ENCODE results near the gene NUP210. TPM values are rescaled to one million over a fixed set of nuclear protein-coding genes. Genes with fewer than 3 reads are reported as not detected.

The NUP210 gene
- total and polyA plus RNA-seq, 2 of the 13 experiments (the other 11 are each of a cell fraction or from before 2014, with no cell fraction given): 31.6 to 35.2 TPM

GRCh38 chr3:13391308-13391707, 28.8 kb downstream of the NUP210 start (continued):
- TF ChIP-seq ZNF335 (CRISPR knock-in tag; IDR thresholded peaks at IDR 0.05) (no peak), SP1 (IDR thresholded peaks at IDR 0.05) (no peak), SP1 (CRISPR knock-in tag; IDR thresholded peaks at IDR 0.05) (no peak), GMEB1 (CRISPR knock-in tag; IDR thresholded peaks at IDR 0.05; ENCODE audit: borderline replicate concordance) (no peak), AFF4 (CRISPR knock-in tag; IDR thresholded peaks at IDR 0.05) (no peak)
- TF ChIP-seq, protein P1, sequence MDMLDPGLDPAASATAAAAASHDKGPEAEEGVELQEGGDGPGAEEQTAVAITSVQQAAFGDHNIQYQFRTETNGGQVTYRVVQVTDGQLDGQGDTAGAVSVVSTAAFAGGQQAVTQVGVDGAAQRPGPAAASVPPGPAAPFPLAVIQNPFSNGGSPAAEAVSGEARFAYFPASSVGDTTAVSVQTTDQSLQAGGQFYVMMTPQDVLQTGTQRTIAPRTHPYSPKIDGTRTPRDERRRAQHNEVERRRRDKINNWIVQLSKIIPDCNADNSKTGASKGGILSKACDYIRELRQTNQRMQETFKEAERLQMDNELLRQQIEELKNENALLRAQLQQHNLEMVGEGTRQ (IDR thresholded peaks at IDR 0.05; ENCODE audit: low read depth, low read length): peak; percentile 16; the same call in 1 of the 2 replicates
- TF ChIP-seq, protein P1 (CRISPR knock-in tag; IDR thresholded peaks at IDR 0.05; ENCODE audit: borderline replicate concordance): no peak

All from HepG2 (cell line).